Thoracic aorta (tissue), 2 donors: ENCODE measurements around the gene TMCO6. TPM values are rescaled to one million over a fixed set of nuclear protein-coding genes. Genes with fewer than 3 reads are reported as not detected.
"Not testable (repeated sequence)": the region's sequence is repeated elsewhere in the genome, so short reads cannot be mapped to it uniquely, and the experiment has no call there.

ENCODE experiments used
- ATAC-seq: fragments of 150-250 bp; one replicate; pipeline ENCODE4 v1.8.0; 2017; ENCODE audit warnings: low read depth; ENCODE audit not compliant: insufficient number of reproducible peaks, low FRiP score
- DNase-seq: peaks from one replicate; pipeline ENCODE4 v3.0.0-alpha.2; 2020; ENCODE audit warnings: low spot score
- H3K27ac ChIP-seq, 2 donors: fragments of 200-600 bp; sonication (generic); 1 replicate in 1 of 2; 2 replicates in 1 of 2; pipeline ENCODE4 v1.5.1; 2016; ENCODE audit warnings: mild to moderate bottlenecking in 2 of 2, moderate library complexity in 2 of 2
- H3K27me3 ChIP-seq: fragments of 200-600 bp; sonication (generic); replicated peaks from 2 replicates; pipeline ENCODE4 v1.6.0; 2016; ENCODE audit warnings: mild to moderate bottlenecking; ENCODE audit not compliant: insufficient read depth
- H3K36me3 ChIP-seq: fragments of 200-600 bp; sonication (generic); one replicate; pipeline ENCODE4 v1.5.1; 2016
- H3K4me1 ChIP-seq, 2 donors: fragments of 200-600 bp; sonication (generic); 1 replicate in 1 of 2; 2 replicates in 1 of 2; pipeline versions ENCODE4 v1.5.1 to v1.6.0; 2016; ENCODE audit warnings: low read depth in 2 of 2, mild to moderate bottlenecking in 1 of 2; ENCODE audit not compliant: control insufficient read depth in 1 of 2
- H3K4me3 ChIP-seq: fragments of 200-600 bp; sonication (generic); 2 replicates; pipeline ENCODE4 v1.5.1; 2016; ENCODE audit warnings: mild to moderate bottlenecking
- H3K9me3 ChIP-seq: fragments of 200-600 bp; sonication (generic); 2 replicates; pipeline ENCODE4 v1.5.1; 2016
- CTCF ChIP-seq: fragments of 200-600 bp; sonication (generic); IDR thresholded peaks from one replicate; pipeline ENCODE4 v1.5.1; 2019; ENCODE audit warnings: antibody characterized with exemption
- total RNA-seq, 2 donors: library from RNA; depleted of rRNA; stranded (reverse); fragments of >200 nt; gene quantifications; one replicate each; pipeline versions ENCODE4 v1.1.0 to v1.2.3, GENCODE V29; 2016

The TMCO6 gene
- total RNA-seq, 2 donors from 2014 or later, result 11.4 to 13.5 TPM

DNA sequence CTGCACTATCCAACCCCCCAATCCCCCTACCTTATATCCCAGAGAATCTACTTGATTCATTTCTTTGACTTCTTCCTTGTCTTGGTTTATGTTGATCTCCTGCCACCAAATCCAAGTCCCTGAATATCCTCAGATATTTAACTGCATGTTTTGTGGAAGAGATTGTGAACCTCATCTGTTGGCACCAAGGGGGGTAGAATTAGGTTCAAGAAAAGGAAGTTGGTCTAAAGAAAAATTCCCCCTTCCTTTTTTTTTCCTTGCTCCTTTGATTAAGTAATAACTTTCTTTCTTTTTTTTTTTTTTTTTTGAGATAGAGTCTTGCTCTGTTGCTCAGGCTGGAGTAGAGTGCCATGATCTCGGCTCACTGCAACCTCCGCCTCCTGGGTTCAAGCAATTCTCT lies 5.8 kb upstream of the TMCO6 start:
- Histone ChIP-seq H3K4me1 (peaks cover 4 to 12% of the 10 kb centered on the region in 2 donors), H3K4me3 (peak overlapping the region; percentile 76), H3K27me3 (no peaks in the 10 kb centered on the region), H3K36me3 (no peaks in the 10 kb centered on the region), H3K27ac (peak overlapping the region in 1 of 2 donors; percentile 63), H3K9me3 (no peaks in the 10 kb centered on the region)
- DNase-seq (no peak), ATAC-seq (no peak)
- no peak for TF ChIP-seq CTCF

GRCh38 chr5:140634103-140634502 lies 5.1 kb upstream of the TMCO6 start:
- no peak for ATAC-seq
- no peak overlapping the region for H3K27ac ChIP-seq
- no peaks in the 10 kb centered on the region for H3K27me3 ChIP-seq
- no peak overlapping the region for H3K4me3 ChIP-seq
- TF ChIP-seq CTCF, result no peak
- H3K4me1 ChIP-seq, result peaks cover 4 to 12% of the 10 kb centered on the region in 2 donors
- no peaks in the 10 kb centered on the region for H3K36me3 ChIP-seq
- no peak for DNase-seq
- H3K9me3 ChIP-seq, result no peaks in the 10 kb centered on the region

DNA sequence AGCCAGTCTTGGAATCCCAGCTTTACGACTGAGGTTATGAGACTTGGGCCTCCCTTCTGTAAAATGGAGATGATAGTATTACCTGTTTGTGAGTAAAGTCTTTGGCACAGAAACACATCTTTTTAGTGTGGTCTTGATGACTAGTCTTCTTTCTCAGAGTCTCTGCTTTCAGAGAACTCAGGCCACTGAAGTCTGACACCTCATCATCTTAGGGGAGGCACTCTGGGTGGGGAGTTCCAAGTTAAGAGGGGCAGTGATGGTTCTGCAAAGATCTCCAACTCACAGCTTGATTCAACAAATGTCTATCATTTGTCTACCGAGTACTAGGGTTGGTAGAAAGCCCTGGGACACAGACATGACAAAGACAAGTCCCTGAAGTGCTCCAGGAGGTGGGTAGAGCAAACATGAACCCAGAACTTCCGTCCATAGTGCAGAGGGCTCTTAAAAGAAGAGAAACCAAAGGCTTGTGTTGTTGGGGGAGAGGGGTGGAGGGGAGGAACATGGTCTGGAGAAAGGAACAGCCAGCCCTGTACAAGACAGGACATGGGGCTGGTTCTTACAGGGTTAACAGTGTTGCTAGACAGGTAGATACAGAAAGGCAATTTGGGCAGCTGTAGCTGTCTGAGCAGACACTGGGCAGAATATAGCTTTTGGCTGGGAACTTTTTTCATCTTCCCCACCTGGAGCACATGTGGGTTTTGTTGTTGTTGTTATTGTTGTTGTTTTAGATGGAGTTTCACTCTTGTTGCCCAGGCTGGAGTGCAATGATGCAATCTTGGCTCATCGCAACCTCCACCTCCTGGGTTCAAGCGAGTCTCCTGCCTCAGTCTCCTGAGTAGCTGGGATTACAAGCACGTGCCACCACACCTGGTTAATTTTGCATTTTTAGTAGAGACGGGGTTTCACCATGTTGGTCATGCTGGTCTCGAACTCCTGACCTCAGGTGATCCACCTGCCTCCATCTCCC lies 3.7 kb upstream of the TMCO6 start:
- Histone ChIP-seq H3K27ac (no peak overlapping the region), H3K27me3 (no peaks in the 10 kb centered on the region), H3K4me1 (peaks cover 4 to 20% of the 10 kb centered on the region in 2 donors), H3K9me3 (no peaks in the 10 kb centered on the region), H3K4me3 (no peak overlapping the region), H3K36me3 (no peaks in the 10 kb centered on the region)
- TF ChIP-seq CTCF, result no peak
- DNase-seq, result no peak
- ATAC-seq, result no peak

DNA sequence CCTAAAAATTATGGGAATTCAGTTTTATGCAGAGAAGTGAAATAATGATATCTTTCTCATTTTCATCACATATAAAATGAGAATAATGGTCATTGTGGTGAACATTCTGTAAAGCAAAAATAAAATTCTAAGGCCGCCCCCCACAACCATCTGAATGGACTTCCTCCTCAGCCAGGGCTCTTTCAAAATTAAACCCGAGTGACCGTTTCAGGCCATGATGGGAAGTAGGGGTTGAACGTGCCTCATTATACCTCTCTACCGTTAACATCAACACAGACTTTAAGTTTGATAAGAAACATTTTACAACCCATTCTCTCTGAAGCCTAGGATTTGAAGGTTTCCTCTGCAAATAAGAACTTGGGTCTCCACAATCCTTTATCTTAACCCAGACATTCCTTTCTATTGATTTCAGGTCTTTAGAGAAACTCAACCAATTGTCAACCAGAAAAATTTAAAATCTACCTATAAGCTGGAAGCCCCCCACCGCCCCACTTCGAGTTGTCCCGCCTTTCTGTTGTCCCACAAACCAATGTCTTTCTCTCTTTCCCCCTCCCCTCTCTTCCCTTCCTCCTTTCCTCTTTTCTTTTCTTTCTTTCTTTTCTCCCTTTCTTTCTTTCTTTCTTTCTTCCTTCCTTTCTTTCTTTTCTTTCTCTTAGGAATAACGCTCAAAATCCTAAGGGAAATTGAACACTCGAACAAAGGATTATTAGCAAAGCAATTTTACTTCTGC lies 1.7 kb upstream of the TMCO6 start:
- ATAC-seq (no peak), DNase-seq (no peak)

GRCh38 chr5:140638898-140639147 lies 428 bp upstream of the TMCO6 start:
- H3K9me3 ChIP-seq, H3K36me3 ChIP-seq, H3K4me1 ChIP-seq, ATAC-seq, H3K27me3 ChIP-seq, DNase-seq: not testable (repeated sequence)
- Histone ChIP-seq H3K4me3 (peak overlapping the region; percentile 88), H3K27ac (peak overlapping the region; percentile 72 to 81)

More for the DNA sequence above, 1.7 kb upstream of the TMCO6 start:
- Histone ChIP-seq H3K4me3 (no peak overlapping the region), H3K9me3 (no peaks in the 10 kb centered on the region), H3K27ac (no peak overlapping the region), H3K36me3 (no peaks in the 10 kb centered on the region), H3K4me1 (peaks cover 4 to 18% of the 10 kb centered on the region in 2 donors), H3K27me3 (no peaks in the 10 kb centered on the region)
- no peak for TF ChIP-seq CTCF
